Measurements from ENCODE around the gene PKP3. TPM values are rescaled to one million over a fixed set of nuclear protein-coding genes. Genes with fewer than 3 reads are reported as not detected.

The PKP3 gene
- polyA plus RNA-seq, 2 of the 4 experiments (the other 2 are of a cell fraction) = 12.1 to 25.9 TPM

GRCh38 chr11:363948-364761, 29.9 kb upstream of the PKP3 start:
- ChIA-PET CTCF (interaction anchor here (0.6 to 9.4 kb wide), 14 partner anchors 9 to 227 kb away, joined by 3 to 75 read pairs (median 4); no protein-coding TSS in a partner anchor), POLR2A (no interaction called here)

GRCh38 chr11:364991-365725, 28.9 kb upstream of the PKP3 start:
- WGBS (ENCODE audit: missing lambda C conversion rate) = 84% methylated on average over 22 of the region's 22 CpGs
- H3K27ac ChIP-seq = no peak overlapping the region
- H3K9me3 ChIP-seq = peaks cover 16% of the 10 kb centered on the region; the same call in 2 of the 3 replicates
- H3K4me1 ChIP-seq = peaks cover 10% of the 10 kb centered on the region; the same call in 2 of the 3 replicates
- FAIRE-seq (no peak), ATAC-seq (no peak), DNase-seq (ENCODE audit: low read depth in 1 of 2, low spot score in 1 of 2) (no peak)
- ChIA-PET POLR2A (no interaction called here), CTCF (interaction anchor here (1.0 to 9.4 kb wide), 7 partner anchors 10 to 153 kb away, joined by 3 to 75 read pairs (median 3); no protein-coding TSS in a partner anchor)
- no peak overlapping the region for H3K4me2 ChIP-seq
- TF ChIP-seq PBX3 (IDR thresholded peaks at IDR 0.05) = no peak
- TF ChIP-seq PHF8 (IDR thresholded peaks at IDR 0.05; ENCODE audit: borderline replicate concordance, low read depth) = no peak
- no peak for TF ChIP-seq CTCF (IDR thresholded peaks at IDR 0.05)
- TF ChIP-seq MAFK (IDR thresholded peaks at IDR 0.05; ENCODE audit: partially characterized antibody) = peak; percentile 10
- no peak for TF ChIP-seq EHMT2 (IDR thresholded peaks at IDR 0.05; ENCODE audit: low read depth)
- H3K4me3 ChIP-seq = no peak overlapping the region

More at GRCh38 chr11:363948-364761, 29.9 kb upstream of the PKP3 start:
- DNase-seq (ENCODE audit: low read depth in 1 of 2, low spot score in 1 of 2) (peak; percentile 38 to 64), FAIRE-seq (no peak), ATAC-seq (peak; percentile 22 to 48; a peak in 3 of 6 replicates)
- TF ChIP-seq CBX8 (IDR thresholded peaks at IDR 0.05) (no peak), CTCF (IDR thresholded peaks at IDR 0.05) (peak; percentile 18; the same call in 1 of the 3 replicates)
- TF ChIP-seq, protein P1, sequence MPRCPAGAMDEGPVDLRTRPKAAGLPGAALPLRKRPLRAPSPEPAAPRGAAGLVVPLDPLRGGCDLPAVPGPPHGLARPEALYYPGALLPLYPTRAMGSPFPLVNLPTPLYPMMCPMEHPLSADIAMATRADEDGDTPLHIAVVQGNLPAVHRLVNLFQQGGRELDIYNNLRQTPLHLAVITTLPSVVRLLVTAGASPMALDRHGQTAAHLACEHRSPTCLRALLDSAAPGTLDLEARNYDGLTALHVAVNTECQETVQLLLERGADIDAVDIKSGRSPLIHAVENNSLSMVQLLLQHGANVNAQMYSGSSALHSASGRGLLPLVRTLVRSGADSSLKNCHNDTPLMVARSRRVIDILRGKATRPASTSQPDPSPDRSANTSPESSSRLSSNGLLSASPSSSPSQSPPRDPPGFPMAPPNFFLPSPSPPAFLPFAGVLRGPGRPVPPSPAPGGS (IDR thresholded peaks at IDR 0.05) = no peak
- 53% methylated on average over 21 of the region's 24 CpGs for WGBS (ENCODE audit: missing lambda C conversion rate)
- Histone ChIP-seq H3K9me3 (peaks cover 16% of the 10 kb centered on the region; the same call in 2 of the 3 replicates), H3K4me3 (no peak overlapping the region), H3K4me2 (no peak overlapping the region), H3K27ac (peak overlapping the region in 1 of 2 experiments; percentile 6; a peak in 1 of 6 replicates), H3K4me1 (peaks cover 8% of the 10 kb centered on the region; the same call in 2 of the 3 replicates)

GRCh38 chr11:365831-366230, 28.2 kb upstream of the PKP3 start:
- Histone ChIP-seq H3K9me3 (peaks cover 9% of the 10 kb centered on the region; the same call in 2 of the 3 replicates), H3K4me3 (no peak overlapping the region), H3K27ac (no peak overlapping the region), H3K4me2 (no peak overlapping the region), H3K4me1 (peaks cover 16% of the 10 kb centered on the region; the same call in 2 of the 3 replicates)
- DNase-seq (ENCODE audit: low read depth in 1 of 2, low spot score in 1 of 2) (no peak), ATAC-seq (no peak), FAIRE-seq (no peak)
- 54% methylated on average over 16 of the region's 16 CpGs for WGBS (ENCODE audit: missing lambda C conversion rate)
- CTCF ChIA-PET = interaction anchor here (1.2 to 9.4 kb wide), 4 partner anchors 60 to 153 kb away, joined by 3 to 75 read pairs (median 6); no protein-coding TSS in a partner anchor
- POLR2A ChIA-PET = no interaction called here
- TF ChIP-seq NFE2L2 (conservative IDR thresholded peaks at IDR 0.05; ENCODE audit: low read length) (no peak), ZSCAN20 (CRISPR knock-in tag; IDR thresholded peaks at IDR 0.05) (no peak), HMGXB4 (CRISPR knock-in tag; IDR thresholded peaks at IDR 0.05; ENCODE audit: borderline replicate concordance) (no peak), TFCP2L1 (CRISPR knock-in tag; IDR thresholded peaks at IDR 0.05) (no peak), RAD21 (conservative IDR thresholded peaks at IDR 0.05 in 1 of 2, IDR thresholded peaks at IDR 0.05 in 1 of 2) (no peak), EHMT2 (IDR thresholded peaks at IDR 0.05; ENCODE audit: low read depth) (no peak), RARB (CRISPR knock-in tag; IDR thresholded peaks at IDR 0.05) (no peak), SREBF2 (IDR thresholded peaks at IDR 0.05) (no peak), MYC (IDR thresholded peaks at IDR 0.05; ENCODE audit: borderline replicate concordance, low read length) (no peak), ESRRA (IDR thresholded peaks at IDR 0.05; ENCODE audit: borderline replicate concordance, low read length) (no peak), RFX5 (IDR thresholded peaks at IDR 0.05) (no peak), HOXA7 (CRISPR knock-in tag; IDR thresholded peaks at IDR 0.05) (no peak)
- TF ChIP-seq, protein P2, sequence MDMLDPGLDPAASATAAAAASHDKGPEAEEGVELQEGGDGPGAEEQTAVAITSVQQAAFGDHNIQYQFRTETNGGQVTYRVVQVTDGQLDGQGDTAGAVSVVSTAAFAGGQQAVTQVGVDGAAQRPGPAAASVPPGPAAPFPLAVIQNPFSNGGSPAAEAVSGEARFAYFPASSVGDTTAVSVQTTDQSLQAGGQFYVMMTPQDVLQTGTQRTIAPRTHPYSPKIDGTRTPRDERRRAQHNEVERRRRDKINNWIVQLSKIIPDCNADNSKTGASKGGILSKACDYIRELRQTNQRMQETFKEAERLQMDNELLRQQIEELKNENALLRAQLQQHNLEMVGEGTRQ (IDR thresholded peaks at IDR 0.05) = no peak
